GM12873 (cell line): ENCODE data around the gene CD70.

Experiments
- CTCF ChIP-seq: IDR thresholded peaks from 2 replicates; pipeline ENCODE4 v1.5.1; 2012; ENCODE audit warnings: low read depth, mild to moderate bottlenecking, moderate library complexity, low read length, control low read depth; ENCODE audit not compliant: insufficient read depth; ENCODE audit errors: missing control alignments

Gene CD70

GRCh38 chr19:6613711-6614110 lies 22.8 kb upstream of the CD70 start:
- TF ChIP-seq CTCF: no peak

- no peak for TF ChIP-seq CTCF
Measured at GRCh38 chr19:6610934-6611852, 20.2 kb upstream of the CD70 start.

- no peak for TF ChIP-seq CTCF
Measured at GRCh38 chr19:6608940-6609339, 18.0 kb upstream of the CD70 start.

- TF ChIP-seq CTCF: no peak
Measured at GRCh38 chr19:6604906-6605305, 14.0 kb upstream of the CD70 start.

GRCh38 chr19:6602729-6603114 lies 11.8 kb upstream of the CD70 start:
- TF ChIP-seq CTCF: no peak

- TF ChIP-seq CTCF: no peak
Measured at GRCh38 chr19:6599866-6600454, 9.0 kb upstream of the CD70 start.

- no peak for TF ChIP-seq CTCF
Measured at GRCh38 chr19:6596621-6597020, 5.7 kb upstream of the CD70 start.
